Measurements from ENCODE around the gene METAP1D. TPM values are rescaled to one million over a fixed set of nuclear protein-coding genes. Genes with fewer than 3 reads are reported as not detected.

METAP1D gene
- total RNA-seq, 1 donor from 2014 or later = 8.2 TPM

- Histone ChIP-seq H4K20me1 (ENCODE audit: low read depth) (peaks cover 96% of the 10 kb centered on the region), H3K36me3 (no peaks in the 10 kb centered on the region), H3K27ac (no peak overlapping the region), H3K79me2 (ENCODE audit: low read depth) (no peaks in the 10 kb centered on the region), H3K27me3 (peaks cover 100% of the 10 kb centered on the region), H3K9me3 (ENCODE audit: low read depth) (no peaks in the 10 kb centered on the region), H3K4me3 (peak overlapping the region; percentile 44), H3K4me1 (peaks cover 31% of the 10 kb centered on the region), H3K4me2 (peak overlapping the region; percentile 83), H3F3A (ENCODE audit: low read depth) (peaks cover 60% of the 10 kb centered on the region), H3K9ac (no peak overlapping the region), H2AFZ (replicated peaks) (no peak overlapping the region)
- Mint-ChIP-seq H3K36me3 (no peaks in the 10 kb centered on the region), H3K4me3 (peak overlapping the region; percentile 85), H3K27me3 (ENCODE audit: insufficient read depth, low read depth) (peaks cover 80% of the 10 kb centered on the region), H3K9me3 (peaks cover 2% of the 10 kb centered on the region), H3K4me1 (peaks cover 33% of the 10 kb centered on the region), H3K27ac (no peak overlapping the region)
- TF ChIP-seq EZH2phosphoT487 (IDR thresholded peaks at IDR 0.05) (peak; percentile 70), CTCF (IDR thresholded peaks at IDR 0.05) (no peak), EZH2 (IDR thresholded peaks at IDR 0.05) (peak; percentile 59)
- DNase-seq (ENCODE audit: low spot score) = peak; percentile 65
These were observed 94.8 kb downstream of the METAP1D start for GRCh38 chr2:172094294-172095145.

- H3F3A ChIP-seq (ENCODE audit: low read depth) = peaks cover 68% of the 10 kb centered on the region
- peaks cover 100% of the 10 kb centered on the region for H3K27me3 ChIP-seq
- no peaks in the 10 kb centered on the region for H3K9me3 ChIP-seq (ENCODE audit: low read depth)
- peaks cover 2% of the 10 kb centered on the region for H3K9me3 Mint-ChIP-seq
- peak overlapping the region; percentile 44 for H3K4me3 ChIP-seq
- H3K4me1 ChIP-seq = peaks cover 39% of the 10 kb centered on the region
- DNase-seq (ENCODE audit: low spot score) = peak; percentile 80
- peak overlapping the region; percentile 85 for H3K4me3 Mint-ChIP-seq
- peaks cover 96% of the 10 kb centered on the region for H4K20me1 ChIP-seq (ENCODE audit: low read depth)
- H3K27me3 Mint-ChIP-seq (ENCODE audit: insufficient read depth, low read depth) = peaks cover 80% of the 10 kb centered on the region
- no peak overlapping the region for H3K9ac ChIP-seq
- H3K36me3 Mint-ChIP-seq = no peaks in the 10 kb centered on the region
- H3K27ac ChIP-seq = no peak overlapping the region
- peak overlapping the region; percentile 83 for H3K4me2 ChIP-seq
- H3K36me3 ChIP-seq = no peaks in the 10 kb centered on the region
- H3K4me1 Mint-ChIP-seq = peaks cover 39% of the 10 kb centered on the region
- H2AFZ ChIP-seq (replicated peaks) = no peak overlapping the region
- H3K79me2 ChIP-seq (ENCODE audit: low read depth) = no peaks in the 10 kb centered on the region
- TF ChIP-seq EZH2phosphoT487 (IDR thresholded peaks at IDR 0.05) = peak; percentile 77
- peak; percentile 81 for TF ChIP-seq EZH2 (IDR thresholded peaks at IDR 0.05)
- TF ChIP-seq CTCF (IDR thresholded peaks at IDR 0.05) = no peak
- no peak overlapping the region for H3K27ac Mint-ChIP-seq
These were observed 95.6 kb downstream of the METAP1D start for GRCh38 chr2:172095146-172095904.

GRCh38 chr2:172095905-172096625, 96.3 kb downstream of the METAP1D start:
- peak; percentile 73 for DNase-seq (ENCODE audit: low spot score)
- no peaks in the 10 kb centered on the region for H3K79me2 ChIP-seq (ENCODE audit: low read depth)
- TF ChIP-seq EZH2 (IDR thresholded peaks at IDR 0.05) (peak; percentile 19), CTCF (IDR thresholded peaks at IDR 0.05) (peak; percentile 57), EZH2phosphoT487 (IDR thresholded peaks at IDR 0.05) (no peak)
- no peak overlapping the region for H3K27ac ChIP-seq
- peaks cover 75% of the 10 kb centered on the region for H3F3A ChIP-seq (ENCODE audit: low read depth)
- peaks cover 46% of the 10 kb centered on the region for H3K4me1 ChIP-seq
- no peak overlapping the region for H2AFZ ChIP-seq (replicated peaks)
- peak overlapping the region; percentile 44 for H3K4me3 ChIP-seq
- peaks cover 96% of the 10 kb centered on the region for H4K20me1 ChIP-seq (ENCODE audit: low read depth)
- peak overlapping the region; percentile 83 for H3K4me2 ChIP-seq
- Mint-ChIP-seq H3K36me3 (no peaks in the 10 kb centered on the region), H3K27ac (no peak overlapping the region), H3K27me3 (ENCODE audit: insufficient read depth, low read depth) (peaks cover 79% of the 10 kb centered on the region), H3K4me1 (peaks cover 43% of the 10 kb centered on the region), H3K9me3 (peaks cover 2% of the 10 kb centered on the region), H3K4me3 (peak overlapping the region; percentile 85)
- H3K36me3 ChIP-seq = no peaks in the 10 kb centered on the region
- H3K9me3 ChIP-seq (ENCODE audit: low read depth) = no peaks in the 10 kb centered on the region
- no peak overlapping the region for H3K9ac ChIP-seq
- peaks cover 100% of the 10 kb centered on the region for H3K27me3 ChIP-seq

Measured in neural progenitor cell (in vitro differentiated cells).